Activated naive CD8-positive, alpha-beta T cell treated with anti-CD3 and anti-CD28 coated beads, Interleukin-2, amount 50 U/mL, for 24 hours (primary cell): ENCODE data around the gene ARHGAP26.

Experiments
- ATAC-seq: fragments of 150-1000 bp; cut with Tn5 transposase; one replicate; pipeline ENCODE4 v1.10.0; 2021
- DNase-seq: peaks from one replicate; pipeline ENCODE4 v3.0.0; 2021
- H3K27ac Mint-ChIP-seq: one replicate; pipeline ENCODE4 v1.8.0; 2021; ENCODE audit warnings: mild to moderate bottlenecking, mixed read lengths
- H3K27me3 Mint-ChIP-seq: one replicate; pipeline ENCODE4 v1.8.0; 2021; ENCODE audit warnings: mixed read lengths
- H3K36me3 Mint-ChIP-seq: one replicate; pipeline ENCODE4 v1.8.0; 2021; ENCODE audit warnings: low read depth, mixed read lengths
- H3K4me1 Mint-ChIP-seq: one replicate; pipeline ENCODE4 v1.8.0; 2021; ENCODE audit warnings: mixed read lengths
- H3K4me3 Mint-ChIP-seq: one replicate; pipeline ENCODE4 v1.8.0; 2021; ENCODE audit warnings: mild to moderate bottlenecking, moderate library complexity, mixed read lengths
- H3K9me3 Mint-ChIP-seq: one replicate; pipeline ENCODE4 v1.8.0; 2021; ENCODE audit warnings: mixed read lengths

Gene ARHGAP26

DNA sequence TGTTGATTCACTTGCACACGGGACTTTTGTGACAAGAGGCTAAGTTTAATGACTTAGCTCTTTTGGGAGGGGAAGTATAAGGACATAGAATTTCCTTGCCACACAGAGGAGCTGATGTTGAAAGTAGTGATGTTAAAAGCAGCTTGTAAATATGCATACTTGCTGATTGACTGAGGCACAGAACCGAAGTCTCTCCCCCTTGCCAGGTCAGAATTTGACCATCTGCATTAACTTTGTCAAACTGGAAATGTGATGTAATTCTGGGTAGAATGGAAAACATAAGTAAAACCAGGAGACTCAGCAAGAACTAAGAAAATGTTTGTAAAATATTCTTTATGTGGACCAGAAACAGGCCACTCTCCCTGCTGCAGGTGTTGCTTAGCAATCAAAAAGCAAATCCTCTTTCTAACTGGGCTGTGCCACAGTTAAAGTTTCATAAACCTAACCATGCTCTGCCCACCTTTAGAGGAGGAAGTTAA is 349.2 kb downstream of the ARHGAP26 start:
- ATAC-seq = peak; percentile 47
- H3K36me3 Mint-ChIP-seq = peaks cover 22% of the 10 kb centered on the region
- no peak overlapping the region for H3K4me3 Mint-ChIP-seq
- peaks cover 58% of the 10 kb centered on the region for H3K4me1 Mint-ChIP-seq
- peak overlapping the region; percentile 67 for H3K27ac Mint-ChIP-seq
- H3K27me3 Mint-ChIP-seq = no peaks in the 10 kb centered on the region
- H3K9me3 Mint-ChIP-seq = no peaks in the 10 kb centered on the region
- DNase-seq = no peak

DNA sequence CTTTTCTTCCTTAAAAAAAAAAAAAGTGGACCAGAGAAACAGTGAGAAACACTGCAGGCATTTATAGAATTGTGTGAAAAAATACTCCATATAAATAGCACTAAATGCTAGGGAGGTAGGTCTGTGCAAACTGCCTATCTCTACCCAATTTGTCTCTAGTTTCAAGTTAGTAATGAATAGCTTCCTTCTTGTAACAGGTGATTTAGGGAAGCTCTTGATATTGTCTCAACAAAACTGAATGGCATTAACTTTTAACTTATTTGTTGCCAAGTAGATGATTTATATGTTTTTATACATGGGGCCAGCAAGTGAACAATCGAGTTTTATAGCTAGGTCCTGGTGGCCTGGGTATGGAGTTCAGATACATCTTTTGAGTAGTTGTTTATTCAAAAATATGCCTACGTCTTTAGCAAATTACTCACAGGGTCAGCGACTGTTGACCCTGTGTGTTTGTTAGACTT is 349.7 kb downstream of the ARHGAP26 start:
- Mint-ChIP-seq H3K27me3 (no peaks in the 10 kb centered on the region), H3K4me1 (peaks cover 60% of the 10 kb centered on the region), H3K27ac (peak overlapping the region; percentile 41), H3K36me3 (peaks cover 22% of the 10 kb centered on the region), H3K9me3 (no peaks in the 10 kb centered on the region), H3K4me3 (no peak overlapping the region)
- no peak for DNase-seq
- no peak for ATAC-seq

DNA sequence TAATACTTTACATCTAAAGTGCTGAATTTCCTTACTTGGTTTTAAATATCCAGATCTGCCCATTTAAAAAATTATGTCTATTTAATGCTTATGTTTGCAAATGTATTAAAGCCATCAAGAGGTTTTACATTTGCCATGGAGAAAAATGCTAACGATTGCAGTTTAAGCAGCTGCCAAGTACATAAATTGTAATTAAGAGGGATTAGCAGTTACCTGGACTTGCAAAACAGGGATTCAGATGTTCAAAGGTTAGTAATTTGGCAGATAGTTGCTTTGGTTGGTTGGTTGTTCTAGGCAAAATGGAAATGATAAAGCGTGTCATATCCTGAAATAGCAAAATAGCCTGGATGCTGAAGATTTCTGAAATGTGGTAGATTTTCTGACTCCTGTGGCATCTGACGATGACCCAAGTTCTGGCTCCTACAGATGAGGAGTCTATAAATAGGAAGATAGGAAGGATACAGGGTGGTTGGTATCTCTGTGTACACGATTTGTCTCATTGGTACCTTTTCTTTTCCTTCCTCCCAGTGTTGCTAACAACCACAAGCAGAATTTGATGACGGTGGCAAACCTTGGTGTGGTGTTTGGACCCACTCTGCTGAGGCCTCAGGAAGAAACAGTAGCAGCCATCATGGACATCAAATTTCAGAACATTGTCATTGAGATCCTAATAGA is 350.4 kb downstream of the ARHGAP26 start:
- peak overlapping the region; percentile 24 for H3K27ac Mint-ChIP-seq

GRCh38 chr5:143121135-143121475 is 350.9 kb downstream of the ARHGAP26 start:
- peak; percentile 31 for DNase-seq
- peak overlapping the region; percentile 24 for H3K27ac Mint-ChIP-seq
- no peaks in the 10 kb centered on the region for H3K27me3 Mint-ChIP-seq
- H3K4me3 Mint-ChIP-seq = no peak overlapping the region
- peaks cover 23% of the 10 kb centered on the region for H3K36me3 Mint-ChIP-seq
- H3K9me3 Mint-ChIP-seq = no peaks in the 10 kb centered on the region
- ATAC-seq = peak; percentile 70
- peaks cover 65% of the 10 kb centered on the region for H3K4me1 Mint-ChIP-seq

More for the DNA sequence above, 350.4 kb downstream of the ARHGAP26 start:
- Mint-ChIP-seq H3K9me3 (no peaks in the 10 kb centered on the region), H3K4me3 (no peak overlapping the region), H3K4me1 (peaks cover 65% of the 10 kb centered on the region), H3K27me3 (no peaks in the 10 kb centered on the region), H3K36me3 (peaks cover 23% of the 10 kb centered on the region)
- ATAC-seq (no peak), DNase-seq (no peak)

DNA sequence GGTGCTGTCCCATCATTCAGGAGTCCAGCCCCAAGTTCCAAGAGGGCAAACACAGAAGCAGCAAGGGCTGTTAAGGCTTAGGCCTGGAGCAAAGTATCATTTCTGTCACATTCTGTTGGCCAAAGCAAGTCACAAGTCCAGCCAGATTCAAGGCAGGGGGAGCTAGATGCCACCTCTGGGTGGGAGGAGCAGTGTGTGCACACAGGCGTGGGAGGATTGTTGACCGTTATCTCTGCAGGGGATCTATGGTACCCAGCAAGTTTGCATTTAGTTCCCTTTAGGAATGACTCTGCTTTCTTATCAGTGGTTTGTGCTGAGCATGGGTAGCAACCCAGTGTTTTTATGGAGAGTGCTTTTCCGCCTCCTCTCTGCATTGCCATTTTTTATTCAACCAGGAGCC is 354.4 kb downstream of the ARHGAP26 start:
- peaks cover 28% of the 10 kb centered on the region for H3K36me3 Mint-ChIP-seq

DNA sequence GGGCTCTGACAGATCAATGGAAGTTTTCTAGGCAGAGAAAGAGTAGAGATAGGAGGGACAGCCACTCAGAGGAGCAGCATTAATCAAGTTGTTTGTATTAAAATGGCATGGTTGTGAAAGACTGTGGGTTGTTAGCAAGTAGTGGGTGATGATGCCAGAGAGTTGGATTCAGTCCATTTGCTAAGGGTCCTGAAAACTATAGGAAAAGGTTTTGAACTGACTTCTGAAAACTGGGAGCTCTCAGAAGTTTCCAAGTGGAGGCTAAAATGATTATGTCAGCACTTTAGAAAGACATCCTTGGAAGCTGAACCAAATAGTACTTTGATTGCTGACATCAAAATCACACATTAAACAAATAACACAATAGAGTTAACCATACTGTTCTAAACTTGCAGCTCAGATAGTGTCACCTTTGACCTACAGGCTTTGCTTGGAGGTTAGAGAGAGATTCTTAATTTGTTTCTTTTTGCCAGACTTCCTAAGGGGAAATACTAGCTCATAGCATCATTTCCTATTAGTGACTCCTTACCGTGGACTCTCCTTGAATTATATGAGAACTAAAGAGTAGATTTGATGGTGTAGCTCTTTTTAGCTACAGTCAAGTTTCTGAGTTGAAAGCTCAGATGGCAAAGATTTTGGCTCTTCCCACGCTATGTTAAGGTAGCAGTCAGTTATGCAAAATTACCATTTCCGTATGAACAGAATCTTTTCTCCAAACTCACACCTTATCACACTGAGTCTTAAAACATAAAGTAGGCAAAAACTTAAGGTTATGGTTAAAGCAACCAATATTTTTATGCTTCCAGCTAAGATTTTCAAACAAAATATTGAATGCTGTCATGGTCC is 356.2 kb downstream of the ARHGAP26 start:
- Mint-ChIP-seq H3K9me3 (no peaks in the 10 kb centered on the region), H3K4me1 (peaks cover 32% of the 10 kb centered on the region), H3K27me3 (no peaks in the 10 kb centered on the region), H3K4me3 (no peak overlapping the region), H3K36me3 (peaks cover 23% of the 10 kb centered on the region), H3K27ac (no peak overlapping the region)
- no peak for ATAC-seq
- no peak for DNase-seq

More for the DNA sequence above, 354.4 kb downstream of the ARHGAP26 start:
- peak overlapping the region; percentile 71 for H3K27ac Mint-ChIP-seq
- H3K4me3 Mint-ChIP-seq = no peak overlapping the region
- peaks cover 50% of the 10 kb centered on the region for H3K4me1 Mint-ChIP-seq
- no peaks in the 10 kb centered on the region for H3K9me3 Mint-ChIP-seq
- H3K27me3 Mint-ChIP-seq = no peaks in the 10 kb centered on the region
- DNase-seq = no peak
- ATAC-seq = peak; percentile 13

- peaks cover 6% of the 10 kb centered on the region for H3K36me3 Mint-ChIP-seq
- H3K27me3 Mint-ChIP-seq = no peaks in the 10 kb centered on the region
- H3K27ac Mint-ChIP-seq = no peak overlapping the region
- no peak for DNase-seq
- no peaks in the 10 kb centered on the region for H3K9me3 Mint-ChIP-seq
- no peak for ATAC-seq
- no peak overlapping the region for H3K4me3 Mint-ChIP-seq
- peaks cover 19% of the 10 kb centered on the region for H3K4me1 Mint-ChIP-seq
Measured at GRCh38 chr5:143128412-143129071, 358.4 kb downstream of the ARHGAP26 start.

GRCh38 chr5:143129203-143129602 is 359.0 kb downstream of the ARHGAP26 start:
- no peak for ATAC-seq
- DNase-seq = no peak
- Mint-ChIP-seq H3K4me3 (no peak overlapping the region), H3K4me1 (peaks cover 16% of the 10 kb centered on the region), H3K9me3 (no peaks in the 10 kb centered on the region), H3K27me3 (no peaks in the 10 kb centered on the region), H3K27ac (no peak overlapping the region), H3K36me3 (peaks cover 7% of the 10 kb centered on the region)

DNA sequence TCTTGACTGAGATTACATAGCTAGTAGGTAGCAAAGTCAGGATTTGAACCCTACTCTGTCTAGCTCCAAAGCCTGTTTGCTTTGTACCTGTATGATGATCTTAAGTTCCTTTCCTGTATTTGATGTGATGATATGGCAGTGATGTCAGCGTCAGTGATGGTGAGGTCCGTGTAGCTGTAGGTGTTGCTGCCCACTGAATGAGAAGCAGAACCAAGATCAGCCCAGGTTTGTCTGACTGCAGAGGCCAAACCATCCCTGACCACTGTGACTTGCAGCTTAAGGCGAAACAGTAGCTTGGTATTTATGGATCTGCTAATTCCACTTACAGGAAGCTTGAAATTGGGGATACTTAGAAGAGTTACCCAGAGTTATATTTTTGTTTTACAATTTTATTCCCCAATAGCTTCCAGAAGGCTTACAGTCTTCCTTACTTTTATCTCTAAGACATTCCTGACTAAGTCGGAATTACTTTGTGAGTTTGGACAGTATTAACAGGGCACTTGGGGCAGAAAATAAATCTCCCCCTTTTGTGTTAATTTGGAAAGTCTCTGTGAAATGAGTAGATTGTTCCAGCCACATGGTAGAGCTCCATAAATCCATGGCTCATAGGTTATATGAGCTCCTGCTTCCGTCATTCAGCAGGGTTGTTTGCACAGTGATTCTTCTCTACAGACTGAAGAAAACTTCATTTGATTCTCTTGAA is 359.9 kb downstream of the ARHGAP26 start:
- H3K27ac Mint-ChIP-seq = no peak overlapping the region
- H3K4me1 Mint-ChIP-seq = peaks cover 8% of the 10 kb centered on the region
- no peaks in the 10 kb centered on the region for H3K9me3 Mint-ChIP-seq
- DNase-seq (no peak), ATAC-seq (no peak)
- H3K4me3 Mint-ChIP-seq = no peak overlapping the region
- no peaks in the 10 kb centered on the region for H3K27me3 Mint-ChIP-seq
- peaks cover 11% of the 10 kb centered on the region for H3K36me3 Mint-ChIP-seq

GRCh38 chr5:143130613-143131305 is 360.6 kb downstream of the ARHGAP26 start:
- ATAC-seq (no peak), DNase-seq (no peak)
- no peak overlapping the region for H3K27ac Mint-ChIP-seq
- H3K36me3 Mint-ChIP-seq = peaks cover 11% of the 10 kb centered on the region
- H3K27me3 Mint-ChIP-seq = no peaks in the 10 kb centered on the region
- H3K4me3 Mint-ChIP-seq = no peak overlapping the region
- H3K9me3 Mint-ChIP-seq = no peaks in the 10 kb centered on the region
- peaks cover 4% of the 10 kb centered on the region for H3K4me1 Mint-ChIP-seq

DNA sequence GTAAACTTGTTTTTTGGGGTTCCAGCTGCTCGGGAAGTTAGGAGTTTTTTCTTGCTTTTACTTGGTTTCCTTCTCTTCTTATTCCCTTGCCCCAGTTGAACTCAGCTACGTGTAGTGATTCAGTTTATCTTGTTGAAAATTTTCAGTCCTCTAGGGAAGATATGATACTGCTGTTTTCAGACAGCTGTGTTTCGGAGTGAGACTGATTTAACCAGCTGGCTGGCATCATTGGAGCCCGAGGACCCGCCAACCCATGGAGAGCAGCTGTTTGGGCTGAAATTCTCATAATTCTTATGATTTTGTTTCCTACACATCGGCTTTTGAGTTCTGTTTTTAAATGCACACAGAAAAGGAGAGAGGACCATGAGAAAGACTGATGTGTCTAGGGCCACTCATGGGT is 361.8 kb downstream of the ARHGAP26 start:
- Mint-ChIP-seq H3K9me3 (no peaks in the 10 kb centered on the region), H3K27ac (no peak overlapping the region), H3K4me3 (no peak overlapping the region), H3K27me3 (no peaks in the 10 kb centered on the region), H3K4me1 (no peaks in the 10 kb centered on the region), H3K36me3 (peaks cover 7% of the 10 kb centered on the region)
- ATAC-seq = no peak
- DNase-seq = no peak

DNA sequence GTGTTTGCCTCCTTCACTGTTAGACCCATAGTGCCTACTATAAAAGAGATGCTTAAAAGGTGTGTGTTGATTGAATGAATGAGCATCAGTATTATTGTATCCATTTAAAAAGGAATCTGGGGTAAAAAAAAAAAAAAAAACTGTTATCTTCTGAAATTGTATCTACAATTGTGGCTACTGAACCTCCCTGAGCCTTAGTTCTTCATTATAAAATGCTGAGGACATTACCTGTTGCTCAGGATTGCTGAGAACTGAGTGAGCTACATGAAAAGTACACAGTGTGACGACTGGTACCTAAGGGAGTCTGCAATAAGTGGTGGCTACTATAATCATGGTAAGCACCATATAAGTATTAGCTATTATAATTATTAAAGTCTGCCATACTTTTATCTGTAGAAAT is 362.6 kb downstream of the ARHGAP26 start:
- no peaks in the 10 kb centered on the region for H3K27me3 Mint-ChIP-seq
- DNase-seq (no peak), ATAC-seq (no peak)
- H3K4me3 Mint-ChIP-seq = no peak overlapping the region
- H3K9me3 Mint-ChIP-seq = no peaks in the 10 kb centered on the region
- H3K4me1 Mint-ChIP-seq = no peaks in the 10 kb centered on the region
- H3K36me3 Mint-ChIP-seq = peaks cover 7% of the 10 kb centered on the region
- H3K27ac Mint-ChIP-seq = no peak overlapping the region

DNA sequence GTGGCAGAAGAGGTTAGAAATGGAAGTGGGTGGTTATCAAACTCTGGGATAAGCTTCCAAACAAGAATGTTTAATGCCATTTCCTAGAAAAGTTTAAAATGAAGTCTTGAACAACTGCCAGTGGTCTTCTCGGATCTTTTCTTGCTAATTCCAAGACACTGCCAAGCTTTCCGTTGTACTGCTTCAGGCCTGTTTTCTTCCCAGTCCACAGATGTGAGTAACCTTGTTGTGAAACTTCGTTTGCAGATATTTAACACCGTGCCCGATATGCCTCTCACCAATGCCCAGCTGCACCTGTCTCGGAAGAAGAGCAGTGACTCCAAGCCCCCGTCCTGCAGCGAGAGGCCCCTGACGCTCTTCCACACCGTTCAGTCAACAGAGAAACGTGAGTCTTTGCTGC is 363.5 kb downstream of the ARHGAP26 start:
- H3K4me3 Mint-ChIP-seq = no peak overlapping the region
- H3K27ac Mint-ChIP-seq = no peak overlapping the region
- DNase-seq (no peak), ATAC-seq (no peak)
- H3K27me3 Mint-ChIP-seq = no peaks in the 10 kb centered on the region
- no peaks in the 10 kb centered on the region for H3K9me3 Mint-ChIP-seq
- H3K36me3 Mint-ChIP-seq = peaks cover 10% of the 10 kb centered on the region
- H3K4me1 Mint-ChIP-seq = no peaks in the 10 kb centered on the region

- no peak for ATAC-seq
- H3K4me3 Mint-ChIP-seq = no peak overlapping the region
- H3K36me3 Mint-ChIP-seq = peaks cover 10% of the 10 kb centered on the region
- no peak for DNase-seq
- H3K27me3 Mint-ChIP-seq = no peaks in the 10 kb centered on the region
- H3K9me3 Mint-ChIP-seq = no peaks in the 10 kb centered on the region
- H3K27ac Mint-ChIP-seq = no peak overlapping the region
- H3K4me1 Mint-ChIP-seq = no peaks in the 10 kb centered on the region
Measured at GRCh38 chr5:143134269-143134668, 364.1 kb downstream of the ARHGAP26 start.
